CD4-positive, alpha-beta T cell treated with Interleukin-21 for 1 hour (primary cell): ENCODE data around the gene PLCE1.

Experiments
- DNase-seq: peaks from one replicate; pipeline ENCODE4 v3.0.0-alpha.2; 2020

The PLCE1 gene

DNA sequence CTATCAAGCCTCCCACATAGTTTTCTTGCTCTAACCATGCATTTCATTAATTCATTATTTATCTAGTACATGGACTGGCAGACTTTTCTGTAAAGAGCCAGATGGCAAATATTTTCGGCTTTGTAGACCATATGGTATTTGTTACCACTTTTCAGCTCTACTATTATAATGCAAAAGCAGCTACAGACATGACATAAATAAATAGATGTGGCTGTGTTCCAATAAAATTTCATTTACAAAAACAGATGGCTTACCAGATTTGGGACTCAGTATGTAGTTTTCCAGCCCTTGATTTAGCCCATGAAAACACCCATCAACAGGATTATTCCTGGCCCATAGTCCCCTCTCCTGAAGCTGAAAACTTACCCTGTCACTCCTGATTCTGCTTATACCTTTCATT is 32.1 kb downstream of the PLCE1 start:
- no peak for DNase-seq

DNA sequence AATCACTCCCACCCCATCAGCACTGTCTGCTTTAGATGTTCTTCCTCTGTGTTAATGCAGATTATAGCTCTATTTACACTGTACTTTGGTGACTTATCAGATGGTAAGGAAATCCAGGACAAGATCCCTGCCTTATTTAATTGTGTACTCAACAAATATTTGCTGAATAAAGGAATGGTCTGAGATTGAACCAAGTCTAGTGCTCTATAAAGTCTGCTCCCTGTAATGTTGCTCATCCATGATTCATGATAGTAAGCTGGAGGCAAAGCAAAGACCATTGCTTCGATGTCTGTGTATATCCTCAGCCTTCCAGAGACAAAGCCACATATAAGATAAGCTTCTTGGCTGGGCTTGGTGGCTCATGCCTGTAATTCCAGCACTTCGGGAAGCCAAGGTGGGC is 33.5 kb downstream of the PLCE1 start:
- DNase-seq = no peak

DNA sequence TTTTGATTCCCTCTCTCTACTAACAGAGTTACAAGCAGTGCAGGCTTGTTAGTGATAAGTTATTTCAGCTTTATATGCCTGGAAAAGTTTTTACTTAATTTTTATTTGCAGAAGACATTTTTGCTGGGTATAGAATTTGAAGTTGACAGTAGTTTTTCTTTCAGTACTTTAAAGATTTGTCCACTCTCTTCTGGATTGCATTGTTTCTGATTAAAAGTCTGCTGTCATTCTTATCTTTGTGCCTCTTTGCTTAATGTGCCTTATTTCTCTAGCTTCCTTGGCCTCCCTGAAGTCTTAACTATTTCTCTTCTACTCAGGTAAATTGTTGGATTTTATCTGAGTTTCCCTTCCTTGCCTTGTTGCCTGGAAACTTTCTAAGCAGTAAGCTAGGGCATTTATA is 36.2 kb downstream of the PLCE1 start:
- DNase-seq = no peak

DNA sequence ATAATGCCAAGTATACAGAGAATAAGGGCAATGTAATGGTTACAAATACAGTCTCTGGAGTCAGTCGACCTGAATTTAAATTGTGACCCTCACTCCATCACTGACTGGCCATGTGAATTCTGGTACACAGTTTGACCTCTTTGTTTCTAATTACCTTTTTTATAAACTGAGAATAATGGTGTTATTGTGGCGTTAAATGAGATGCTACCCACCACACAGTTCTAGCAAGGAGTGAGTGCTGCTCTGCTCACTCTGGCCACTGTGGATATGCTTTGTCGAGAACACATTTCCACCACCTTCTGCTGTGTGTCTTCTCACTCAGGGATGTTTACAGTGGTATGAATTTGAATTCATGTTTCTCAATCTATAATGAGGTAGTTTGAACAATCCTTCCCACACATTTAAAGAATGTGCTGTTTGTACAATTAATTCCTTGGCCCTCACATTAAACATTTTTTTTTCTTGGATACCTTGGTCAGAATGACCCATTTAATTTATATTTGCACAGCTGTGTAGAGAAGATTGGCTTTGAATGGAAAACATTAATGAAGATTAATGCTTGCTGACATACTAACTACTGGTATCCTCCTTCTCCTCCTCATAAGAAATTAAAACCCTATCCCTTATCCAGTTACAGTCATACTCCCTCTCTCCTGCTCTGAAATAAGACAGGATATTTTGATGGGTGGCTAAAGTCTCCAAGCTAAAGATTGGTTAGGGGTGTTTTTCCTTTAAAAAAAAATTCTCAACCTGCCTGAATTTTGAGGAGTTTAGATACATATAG is 42.4 kb downstream of the PLCE1 start:
- DNase-seq = no peak

DNA sequence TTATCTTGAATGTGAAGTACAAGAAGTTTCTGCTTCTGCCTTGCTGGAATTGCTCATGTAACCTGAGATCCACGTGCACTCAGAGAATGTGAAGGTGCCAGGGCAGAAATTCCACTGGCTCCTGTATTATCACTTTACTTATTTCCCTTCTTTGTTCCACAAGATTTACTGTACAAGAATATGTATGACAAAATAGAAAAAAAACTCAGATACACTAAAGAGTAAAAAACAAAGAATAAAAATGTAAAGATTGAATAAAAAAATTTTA is 43.0 kb downstream of the PLCE1 start:
- DNase-seq = no peak

DNA sequence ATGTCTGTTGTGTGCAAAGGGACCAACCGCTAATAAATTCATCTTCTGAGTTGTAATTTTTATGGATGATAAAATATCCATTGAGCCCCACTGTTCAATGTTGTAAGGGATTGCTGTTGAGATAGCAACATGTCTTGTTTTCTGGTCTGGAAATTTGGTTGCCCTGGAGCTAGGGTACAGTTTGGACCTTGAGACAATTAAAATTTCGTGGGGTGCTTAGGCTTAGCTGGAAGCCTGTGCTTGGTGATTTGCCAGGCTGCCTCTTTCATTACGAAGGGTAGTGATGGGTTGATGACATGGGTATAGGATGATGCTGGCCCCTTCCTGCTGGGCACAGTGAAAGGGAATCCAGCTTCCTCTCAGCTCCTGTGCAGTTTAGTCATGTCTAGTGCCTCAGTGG is 43.6 kb downstream of the PLCE1 start:
- no peak for DNase-seq

DNA sequence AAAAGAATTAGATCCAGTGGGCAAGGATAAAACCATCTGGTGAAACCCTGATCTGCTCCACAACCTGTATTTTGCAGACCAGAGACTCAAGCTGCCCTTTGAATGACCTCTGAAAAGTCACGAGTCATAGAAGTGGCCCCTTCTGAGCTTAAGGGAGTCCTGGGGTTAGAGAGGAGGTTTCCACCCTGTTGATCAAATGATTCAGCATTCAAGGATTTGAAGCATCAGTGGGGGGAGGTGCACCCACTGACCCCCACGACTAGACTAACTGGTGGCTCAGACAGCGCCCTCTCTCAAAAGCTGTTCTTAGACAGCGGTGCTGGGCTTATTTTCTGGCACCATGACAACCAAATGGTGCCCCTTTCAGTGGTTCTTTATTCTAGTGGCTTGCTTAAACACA is 44.3 kb downstream of the PLCE1 start:
- no peak for DNase-seq

DNA sequence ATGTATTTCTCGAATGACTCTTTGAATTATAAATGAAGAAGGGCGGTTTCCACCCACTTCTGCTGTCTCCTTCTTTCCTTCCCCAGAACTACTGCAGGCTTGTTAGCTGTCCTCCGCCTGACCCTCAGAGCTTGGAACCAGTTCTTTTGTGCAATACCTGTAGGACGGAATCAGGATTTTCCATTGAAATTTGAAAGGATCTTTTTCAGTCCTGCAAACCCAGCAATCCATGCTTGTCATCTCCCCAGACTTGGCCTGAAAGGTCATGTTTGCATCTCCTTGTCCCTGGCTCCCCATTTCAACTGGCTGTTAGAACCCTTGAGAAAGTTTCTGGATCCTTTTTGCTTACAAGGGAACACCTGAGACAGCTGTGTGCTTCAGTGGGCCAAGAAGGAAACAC is 47.5 kb downstream of the PLCE1 start:
- no peak for DNase-seq

DNA sequence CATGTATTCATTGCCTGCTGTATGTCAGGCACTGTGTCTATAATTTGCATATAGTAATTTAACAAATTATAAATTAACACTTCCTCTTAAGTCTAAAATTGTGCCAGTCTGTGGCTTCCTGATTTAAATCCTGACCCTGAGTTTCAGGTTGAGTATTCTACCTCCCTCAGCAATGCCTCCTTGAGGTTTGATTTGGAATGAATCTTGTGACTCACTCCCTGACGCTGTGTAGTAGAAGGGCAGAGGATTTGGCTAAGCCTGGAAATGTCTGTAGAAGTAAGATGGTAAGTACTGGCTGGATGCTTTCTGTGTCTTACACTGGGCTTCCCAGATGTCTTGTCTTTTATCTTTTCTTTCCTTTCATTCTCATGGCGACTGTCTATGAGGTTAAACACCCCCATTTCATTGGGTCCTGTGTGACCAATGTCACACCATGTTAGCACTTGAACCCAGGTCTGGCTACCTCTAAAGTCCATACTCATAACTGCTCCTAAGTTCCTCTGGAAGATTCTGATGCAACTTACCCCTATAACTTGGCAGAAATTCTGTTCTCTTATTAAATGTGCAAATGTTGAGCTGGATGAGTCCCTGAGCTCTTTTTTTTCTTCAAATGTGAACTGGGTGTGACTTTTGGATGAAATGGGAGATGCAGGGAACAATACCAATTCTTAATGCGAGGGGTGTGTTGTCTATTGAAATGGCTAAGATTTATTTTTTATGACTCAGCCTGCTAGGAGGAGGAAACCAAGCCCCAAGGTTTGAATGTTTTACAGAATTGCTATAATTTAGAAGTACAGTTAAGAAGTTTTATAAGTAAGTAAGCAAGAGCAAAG is 48.5 kb downstream of the PLCE1 start:
- DNase-seq = no peak

DNA sequence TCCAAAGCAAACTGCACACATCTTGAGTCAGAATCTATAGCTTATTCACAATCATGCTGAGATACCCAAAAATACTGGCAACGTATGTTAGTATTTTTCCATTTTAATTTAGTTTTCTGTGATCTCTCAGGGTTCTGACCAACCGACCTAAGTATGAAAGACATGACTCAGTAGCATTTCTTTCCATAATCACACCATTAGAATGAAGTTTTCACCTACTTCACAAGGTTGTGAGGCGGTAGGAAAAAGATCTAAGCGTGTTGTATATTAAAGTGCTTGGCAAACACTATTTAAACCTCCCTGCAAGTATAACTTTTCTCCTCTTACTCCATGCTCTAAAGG is 49.1 kb downstream of the PLCE1 start:
- DNase-seq = no peak
